Pulmonary artery endothelial cell (primary cell): ENCODE data around the gene MAGEA9B. TPM values are rescaled to one million over a fixed set of nuclear protein-coding genes. Genes with fewer than 3 reads are reported as not detected.
"Not testable (repeated sequence)": the region's sequence is repeated elsewhere in the genome, so short reads cannot be mapped to it uniquely, and the experiment has no call there.

Experiments
- DNase-seq: peaks from one replicate; pipeline ENCODE4 v3.0.0-alpha.2; 2011; ENCODE audit warnings: low read depth, low spot score
- total RNA-seq: library from RNA; depleted of rRNA; stranded (reverse); fragments of >200 nt; gene quantifications from 2 replicates; pipeline ENCODE4 v1.2.3, GENCODE V29; 2014

MAGEA9B gene
- total RNA-seq, 1 donor from 2014 or later, result not detected

GRCh38 chrX:149534926-149535602, 52.2 kb downstream of the MAGEA9B start:
- not testable (repeated sequence) for DNase-seq

- DNase-seq, result not testable (repeated sequence)
Measured at GRCh38 chrX:149533999-149534398, 53.3 kb downstream of the MAGEA9B start.

GRCh38 chrX:149532868-149533267, 54.4 kb downstream of the MAGEA9B start:
- DNase-seq, result not testable (repeated sequence)

Other genes with a start within 250 kb of the MAGEA9B start
- 26.3 and 35.3 TPM in 2 replicates for gene IDS, start 82.2 kb downstream of the MAGEA9B start, total RNA-seq
- gene EOLA1, start 46.4 kb downstream of the MAGEA9B start, total RNA-seq, result 14.2 and 17.8 TPM in 2 replicates
- gene HSFX3, start 37.5 kb downstream of the MAGEA9B start, total RNA-seq, result not detected in 2 replicates
- 0.21 TPM in 1 of 2 replicates, not detected in the other for gene HSFX2, start 7.9 kb upstream of the MAGEA9B start, total RNA-seq
- gene TMEM185A, start 44.3 kb upstream of the MAGEA9B start, total RNA-seq, result 16.2 and 19.1 TPM in 2 replicates
- gene MAGEA11, start 124.6 kb upstream of the MAGEA9B start, total RNA-seq, result not detected in 2 replicates
- 0.28 and 0.40 TPM in 2 replicates for gene HSFX1, start 186.6 kb upstream of the MAGEA9B start, total RNA-seq
- not detected in 2 replicates for gene MAGEA9, start 194.5 kb upstream of the MAGEA9B start, total RNA-seq